GM23248 (cell line): Measurements from ENCODE around the gene EML2. TPM values are rescaled to one million over a fixed set of nuclear protein-coding genes. Genes with fewer than 3 reads are reported as not detected.

Experiments used
- DNase-seq: peaks from one replicate; pipeline ENCODE4 v3.0.0-alpha.2; 2015
- H2AFZ ChIP-seq: fragments of 200-600 bp; sonication (generic); 2 replicates; pipeline ENCODE4 v1.6.1; 2016; ENCODE audit warnings: antibody characterized with exemption
- H3F3A ChIP-seq: fragments of 200-600 bp; sonication (generic); 2 replicates; pipeline ENCODE4 v1.6.1; 2016; ENCODE audit warnings: mild to moderate bottlenecking, antibody characterized with exemption, mixed run types; ENCODE audit not compliant: insufficient read depth
- H3K27ac ChIP-seq: fragments of 200-600 bp; sonication (generic); 2 replicates; pipeline ENCODE4 v1.5.1; 2016; ENCODE audit warnings: mild to moderate bottlenecking
- H3K27me3 ChIP-seq: fragments of 200-600 bp; sonication (generic); replicated peaks from 2 replicates; pipeline ENCODE4 v1.6.1; 2016; ENCODE audit warnings: mild to moderate bottlenecking; ENCODE audit not compliant: insufficient read depth
- H3K36me3 ChIP-seq: fragments of 200-600 bp; sonication (generic); 2 replicates; pipeline ENCODE4 v1.6.1; 2016; ENCODE audit warnings: low read depth, mild to moderate bottlenecking
- H3K4me1 ChIP-seq: fragments of 200-600 bp; sonication (generic); 2 replicates; pipeline ENCODE4 v1.6.1; 2016; ENCODE audit warnings: mild to moderate bottlenecking; ENCODE audit not compliant: insufficient read depth
- H3K4me2 ChIP-seq: fragments of 200-600 bp; sonication (generic); one replicate; pipeline ENCODE4 v1.6.1; 2016; ENCODE audit warnings: mild to moderate bottlenecking; ENCODE audit not compliant: unreplicated experiment
- H3K4me3 ChIP-seq: fragments of 200-600 bp; sonication (generic); 2 replicates; pipeline ENCODE4 v1.5.1; 2016; ENCODE audit warnings: mild to moderate bottlenecking
- H3K79me2 ChIP-seq: fragments of 200-600 bp; sonication (generic); 2 replicates; pipeline ENCODE4 v1.6.1; 2016; ENCODE audit warnings: mild to moderate bottlenecking; ENCODE audit not compliant: insufficient read depth
- H3K9ac ChIP-seq: fragments of 200-600 bp; sonication (generic); 2 replicates; pipeline ENCODE4 v1.6.1; 2016; ENCODE audit warnings: mild to moderate bottlenecking
- H3K9me2 ChIP-seq: fragments of 200-600 bp; sonication (generic); 2 replicates; pipeline ENCODE4 v1.6.1; 2016; ENCODE audit warnings: mixed run types, mild to moderate bottlenecking, moderate library complexity; ENCODE audit not compliant: insufficient read depth
- H3K9me3 ChIP-seq: fragments of 200-600 bp; sonication (generic); one replicate; pipeline ENCODE4 v1.6.1; 2017; ENCODE audit warnings: low read depth
- H4K20me1 ChIP-seq: fragments of 200-600 bp; sonication (generic); 2 replicates; pipeline ENCODE4 v1.6.0; 2016; ENCODE audit not compliant: insufficient read depth
- EZH2 ChIP-seq: fragments of 200-600 bp; sonication (generic); IDR thresholded peaks from 2 replicates; pipeline ENCODE4 v1.6.1; 2018; ENCODE audit warnings: antibody characterized with exemption, mild to moderate bottlenecking; ENCODE audit not compliant: insufficient read depth, poor library complexity, severe bottlenecking
- EZH2phosphoT487 ChIP-seq: fragments of 200-600 bp; sonication (generic); IDR thresholded peaks from 2 replicates; pipeline ENCODE4 v1.6.1; 2018; ENCODE audit warnings: antibody characterized with exemption, moderate library complexity, mild to moderate bottlenecking, low read depth; ENCODE audit not compliant: insufficient read depth
- WGBS, 2 experiments: methylation state at CpG; one replicate each; pipeline ENCODE4 v1.1.6; 2015 to 2017; ENCODE audit warnings: low lambda C conversion rate in 2 of 2, low coverage in 1 of 2; ENCODE audit errors: missing lambda C conversion rate in 2 of 2; 5-methylcytosine and 5-hydroxymethylcytosine counted together
- in situ Hi-C: fragments of 300-500 bp; cut with MboI; formaldehyde crosslinking; loops from 2 replicates; pipeline ENCODE4 v1.15.0; 2020
- polyA plus RNA-seq: library from polyadenylated mRNA; unstranded; fragments of >200 nt; fragmentation: Nextera tagmentation; extraction: Ambion mirVana; gene quantifications from 2 replicates; pipeline ENCODE4 v1.2.1, GENCODE V29; 2016
- total RNA-seq: library from RNA; depleted of rRNA; stranded (reverse); fragments of >200 nt; shearing (Covaris generic); gene quantifications from 2 replicates; pipeline ENCODE4 v1.2.3, GENCODE V29; 2014

The EML2 gene
- total and polyA plus RNA-seq, 2 experiments from 2014 or later, result 6.6 to 27.5 TPM

DNA sequence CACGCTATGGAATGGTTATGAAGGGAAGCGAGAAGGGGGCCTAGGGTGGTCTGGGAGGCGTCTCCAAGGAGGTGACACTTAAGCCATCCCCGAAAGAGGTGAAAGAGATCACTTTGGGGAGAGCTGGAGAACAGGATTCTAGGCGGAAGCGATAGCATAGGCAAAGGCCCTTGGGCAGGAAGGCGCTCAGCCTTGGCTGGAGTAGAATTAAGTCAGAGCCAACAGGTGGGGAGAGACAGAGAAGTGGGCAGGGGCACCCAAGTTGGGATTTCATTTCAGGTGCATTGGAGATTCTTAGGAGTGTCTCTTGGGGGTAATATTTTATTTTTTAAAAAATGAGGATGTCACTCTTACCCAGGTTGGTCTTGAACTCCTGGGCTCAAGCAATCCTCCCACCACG lies 42.9 kb upstream of the EML2 start:
- in situ Hi-C loops, result no loop called here
- H2AFZ ChIP-seq, result peak overlapping the region; percentile 97

DNA sequence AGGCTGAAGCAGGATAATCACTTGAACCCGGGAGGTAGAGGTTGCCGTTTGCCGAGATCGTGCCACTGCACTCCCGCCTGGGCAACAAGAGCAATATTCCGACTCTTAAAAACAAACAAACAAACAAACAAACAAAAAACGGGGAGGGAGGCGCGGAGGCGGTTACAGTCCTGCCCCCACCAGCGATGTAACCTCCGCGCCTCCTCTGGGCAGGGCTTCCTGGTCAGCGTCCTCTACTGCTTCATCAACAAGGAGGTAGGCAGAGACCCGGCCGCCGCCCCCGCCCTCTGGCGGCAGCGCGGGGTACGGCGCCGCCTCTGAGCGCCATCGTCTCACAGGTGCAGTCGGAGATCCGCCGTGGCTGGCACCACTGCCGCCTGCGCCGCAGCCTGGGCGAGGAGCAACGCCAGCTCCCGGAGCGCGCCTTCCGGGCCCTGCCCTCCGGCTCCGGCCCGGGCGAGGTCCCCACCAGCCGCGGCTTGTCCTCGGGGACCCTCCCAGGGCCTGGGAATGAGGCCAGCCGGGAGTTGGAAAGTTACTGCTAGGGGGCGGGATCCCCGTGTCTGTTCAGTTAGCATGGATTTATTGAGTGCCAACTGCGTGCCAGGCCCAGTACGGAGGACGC lies 42.3 kb upstream of the EML2 start:
- in situ Hi-C loops, result no loop called here
- WGBS, 2 experiments, result 2 to 3% methylated on average over 45 to 50 of the region's 51 CpGs
- H3K9me2 ChIP-seq, result no peaks in the 10 kb centered on the region
- H3K27me3 ChIP-seq, result peaks cover 8% of the 10 kb centered on the region
- no peak for TF ChIP-seq EZH2phosphoT487
- no peak for TF ChIP-seq EZH2
- DNase-seq, result peak; percentile 88
- H3K27ac ChIP-seq, result no peak overlapping the region
- no peaks in the 10 kb centered on the region for H4K20me1 ChIP-seq
- peak overlapping the region; percentile 65 for H3K4me2 ChIP-seq
- peaks cover 17% of the 10 kb centered on the region; the same call in 1 of the 2 replicates for H3F3A ChIP-seq
- H3K4me3 ChIP-seq, result peak overlapping the region; percentile 71
- H3K36me3 ChIP-seq, result no peaks in the 10 kb centered on the region
- peak overlapping the region; percentile 65 for H3K9ac ChIP-seq
- no peaks in the 10 kb centered on the region for H3K9me3 ChIP-seq
- no peaks in the 10 kb centered on the region for H3K79me2 ChIP-seq
- H3K4me1 ChIP-seq, result peaks cover 7% of the 10 kb centered on the region
- H2AFZ ChIP-seq, result peak overlapping the region; percentile 97

More for the DNA sequence above, 42.9 kb upstream of the EML2 start:
- Histone ChIP-seq H3K27me3 (peaks cover 5% of the 10 kb centered on the region), H3K4me1 (peaks cover 7% of the 10 kb centered on the region), H3K79me2 (no peaks in the 10 kb centered on the region), H3K4me3 (no peak overlapping the region), H4K20me1 (no peaks in the 10 kb centered on the region), H3K9me2 (no peaks in the 10 kb centered on the region), H3K27ac (no peak overlapping the region), H3K4me2 (no peak overlapping the region), H3K36me3 (no peaks in the 10 kb centered on the region), H3K9me3 (no peaks in the 10 kb centered on the region), H3K9ac (no peak overlapping the region), H3F3A (peaks cover 17% of the 10 kb centered on the region; the same call in 1 of the 2 replicates)
- TF ChIP-seq EZH2, result no peak
- no peak for TF ChIP-seq EZH2phosphoT487
- no peak for DNase-seq
- WGBS, 2 experiments, result 63 to 67% methylated on average over 8 of the region's 8 CpGs

DNA sequence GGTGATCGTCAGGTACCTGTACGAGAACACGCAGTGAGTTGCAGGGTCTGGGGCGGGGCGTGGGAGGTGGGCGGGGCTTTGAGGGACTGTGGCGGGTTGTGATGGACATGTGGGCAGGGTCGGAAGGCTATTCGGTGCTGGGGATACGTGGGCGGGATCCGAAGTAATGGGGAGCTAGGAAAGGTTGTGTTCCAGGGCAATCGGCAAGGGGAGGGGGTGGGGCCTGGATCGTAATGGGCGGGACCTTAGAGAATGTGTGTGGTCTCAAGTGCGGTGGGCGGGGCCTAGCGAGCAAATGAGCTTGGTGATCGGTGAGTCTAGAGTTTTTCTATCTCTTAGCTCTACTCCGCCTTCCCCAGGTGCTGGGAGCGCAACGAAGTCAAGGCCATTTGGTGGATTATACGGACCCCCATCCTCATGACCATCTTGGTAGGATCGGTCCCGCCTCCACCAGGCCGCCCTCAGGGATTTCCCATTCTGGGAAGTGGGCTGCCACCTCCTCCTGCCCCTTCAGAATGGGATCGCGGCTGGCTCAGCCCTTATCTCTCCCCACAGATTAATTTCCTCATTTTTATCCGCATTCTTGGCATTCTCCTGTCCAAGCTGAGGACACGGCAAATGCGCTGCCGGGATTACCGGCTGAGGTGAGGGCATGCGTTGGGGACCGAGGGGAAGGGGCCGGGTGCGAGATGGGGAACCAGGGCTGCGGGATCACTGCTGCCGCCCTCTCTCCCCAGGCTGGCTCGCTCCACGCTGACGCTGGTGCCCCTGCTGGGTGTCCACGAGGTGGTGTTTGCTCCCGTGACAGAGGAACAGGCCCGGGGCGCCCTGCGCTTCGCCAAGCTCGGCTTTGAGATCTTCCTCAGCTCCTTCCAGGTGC lies 38.4 kb upstream of the EML2 start:
- H3K9ac ChIP-seq, result no peak overlapping the region
- H2AFZ ChIP-seq, result 0 out of 2 replicates have a peak overlapping the region, but pooled peaks have one; percentile 14
- H3K79me2 ChIP-seq, result no peaks in the 10 kb centered on the region
- no peaks in the 10 kb centered on the region for H3K9me3 ChIP-seq
- H3K36me3 ChIP-seq, result no peaks in the 10 kb centered on the region
- no peak overlapping the region; the same call in 1 of the 2 replicates for H3K4me3 ChIP-seq
- H3K9me2 ChIP-seq, result no peaks in the 10 kb centered on the region
- TF ChIP-seq EZH2 (no peak), EZH2phosphoT487 (no peak)
- H3K27ac ChIP-seq, result no peak overlapping the region
- peak overlapping the region; percentile 57 for H3K4me2 ChIP-seq
- H3K27me3 ChIP-seq, result peaks cover 10% of the 10 kb centered on the region
- DNase-seq, result peak; percentile 59
- H3K4me1 ChIP-seq, result peaks cover 7% of the 10 kb centered on the region
- in situ Hi-C loops, result no loop called here
- peaks cover 5% of the 10 kb centered on the region; the same call in 1 of the 2 replicates for H3F3A ChIP-seq
- 9% methylated on average over 43 to 49 of the region's 49 CpGs for WGBS, 2 experiments
- H4K20me1 ChIP-seq, result no peaks in the 10 kb centered on the region

GRCh38 chr19:45676851-45677263 lies 37.7 kb upstream of the EML2 start:
- H3K4me2 ChIP-seq, result no peak overlapping the region

More at GRCh38 chr19:45676851-45677263, 37.7 kb upstream of the EML2 start:
- Histone ChIP-seq H4K20me1 (no peaks in the 10 kb centered on the region), H3K36me3 (no peaks in the 10 kb centered on the region), H3K9me2 (no peaks in the 10 kb centered on the region), H3K27ac (no peak overlapping the region), H3K27me3 (peaks cover 10% of the 10 kb centered on the region), H3K4me3 (no peak overlapping the region), H3F3A (peaks cover 2% of the 10 kb centered on the region; the same call in 1 of the 2 replicates), H2AFZ (peak overlapping the region; percentile 54), H3K79me2 (no peaks in the 10 kb centered on the region), H3K9ac (no peak overlapping the region), H3K4me1 (peaks cover 7% of the 10 kb centered on the region), H3K9me3 (no peaks in the 10 kb centered on the region)
- no peak for TF ChIP-seq EZH2phosphoT487
- TF ChIP-seq EZH2, result no peak
- in situ Hi-C loops, result no loop called here
- no peak for DNase-seq
- 7% methylated on average over 12 to 24 of the region's 28 CpGs for WGBS, 2 experiments
